GM12873 (cell line): ENCODE measurements around the gene ADD1.

Experiments used
- CTCF ChIP-seq: IDR thresholded peaks from 2 replicates; pipeline ENCODE4 v1.5.1; 2012; ENCODE audit warnings: low read depth, mild to moderate bottlenecking, moderate library complexity, low read length, control low read depth; ENCODE audit not compliant: insufficient read depth; ENCODE audit errors: missing control alignments

ADD1 gene

DNA sequence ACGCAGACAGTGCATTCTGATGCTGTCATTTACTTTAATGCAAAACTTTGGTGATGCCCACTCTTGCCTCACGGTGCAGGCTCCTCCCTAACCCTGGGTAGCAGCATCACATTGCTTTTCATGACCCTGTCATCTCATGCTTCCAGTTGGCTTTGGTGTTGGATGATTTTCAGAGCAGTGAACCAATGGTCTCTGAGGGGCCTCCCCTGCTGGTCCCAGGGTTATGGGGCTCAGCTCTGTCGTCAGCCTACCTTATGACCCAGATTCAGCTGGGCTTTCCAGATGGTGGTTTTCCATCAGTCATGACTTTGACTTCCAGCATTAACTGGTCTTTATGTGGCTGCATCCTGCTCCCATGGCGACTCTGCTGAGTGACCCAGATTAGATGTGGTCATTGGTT, 63.6 kb downstream of the ADD1 start:
- TF ChIP-seq CTCF = no peak

GRCh38 chr4:2907706-2908293, 64.2 kb downstream of the ADD1 start:
- TF ChIP-seq CTCF = no peak

DNA sequence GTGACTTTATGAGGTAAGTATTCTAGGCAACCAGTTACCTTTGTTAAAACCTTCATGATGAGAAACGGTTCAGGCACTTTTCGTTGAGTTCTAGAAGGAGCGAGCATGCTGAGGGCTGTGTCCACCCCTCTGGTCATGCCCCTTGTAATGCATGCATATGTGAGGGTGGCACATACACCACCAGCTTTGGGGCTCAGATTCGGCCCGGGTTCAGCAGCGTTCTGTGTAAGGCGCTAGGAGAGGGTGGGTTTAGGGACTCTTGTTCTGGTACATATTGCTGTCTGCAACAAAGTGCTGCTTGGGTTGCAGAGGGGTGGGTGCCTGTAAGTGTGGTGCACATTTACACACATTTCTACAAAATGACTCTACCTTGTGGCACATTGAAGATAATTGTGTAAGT, 65.0 kb downstream of the ADD1 start:
- TF ChIP-seq CTCF = no peak

DNA sequence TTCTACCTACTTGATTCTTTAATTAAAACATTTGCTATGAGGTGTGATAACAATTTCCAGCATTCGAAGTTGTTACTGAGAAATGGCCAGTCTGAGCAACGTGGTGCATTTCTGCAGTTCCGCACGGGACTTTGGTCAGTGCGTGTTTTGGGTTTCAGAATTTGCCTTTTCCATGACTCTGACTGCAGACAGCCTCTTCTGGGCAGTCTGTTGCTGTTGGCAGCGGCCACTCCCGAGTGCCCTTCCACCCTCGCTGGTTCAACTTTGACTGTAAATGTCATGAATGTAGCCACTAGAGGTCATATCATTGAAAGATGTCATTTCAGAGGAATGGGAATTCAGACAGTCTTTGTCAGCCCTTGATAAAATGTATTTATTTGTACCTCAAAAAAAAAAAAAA, 65.9 kb downstream of the ADD1 start:
- no peak for TF ChIP-seq CTCF

DNA sequence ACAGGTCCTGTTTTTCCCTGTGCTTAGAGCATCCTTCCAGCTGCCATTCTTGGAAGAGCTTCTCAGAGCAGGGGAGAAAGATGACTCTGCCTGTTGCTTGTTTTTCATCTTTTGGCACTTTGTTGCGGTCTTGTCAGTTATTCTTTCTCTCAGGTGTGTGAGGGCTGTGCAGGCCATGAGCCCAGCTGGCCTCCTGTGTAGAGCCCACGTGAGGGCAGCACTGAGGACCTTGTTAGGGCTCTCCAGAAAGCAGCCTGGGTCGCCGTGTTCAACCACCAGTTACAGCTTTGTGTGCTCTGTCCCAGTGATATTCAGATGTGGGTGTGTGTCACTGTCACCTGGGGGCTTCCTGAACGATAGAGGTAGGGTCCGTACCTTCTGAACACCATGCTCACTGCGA, 66.8 kb downstream of the ADD1 start:
- TF ChIP-seq CTCF = peak; percentile 37

DNA sequence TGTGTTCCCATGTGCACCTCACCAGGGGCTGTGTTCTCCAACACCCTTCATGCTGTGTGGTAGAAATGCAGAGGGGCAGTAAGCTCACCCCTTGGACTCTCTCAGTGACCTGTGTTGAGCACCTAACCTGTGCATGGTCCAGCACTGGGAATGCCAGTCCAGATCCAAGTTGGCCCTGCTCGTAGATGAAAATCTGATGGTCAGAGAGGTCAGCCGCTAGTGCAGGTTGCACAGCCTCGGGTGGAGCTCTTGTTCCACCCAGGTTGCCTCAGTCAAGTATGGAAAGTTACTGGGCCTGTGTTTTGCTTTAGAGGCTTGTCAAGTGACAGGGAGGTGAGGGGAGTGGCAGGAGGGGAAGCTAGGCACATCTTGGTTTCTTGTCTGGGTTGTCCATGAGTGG, 68.2 kb downstream of the ADD1 start:
- TF ChIP-seq CTCF = no peak

- TF ChIP-seq CTCF = no peak
Measured at GRCh38 chr4:2913168-2913567, 69.5 kb downstream of the ADD1 start.
